NCI-H2196 treated with DMSO at 0.1 percent for 48 hours (cell line): ENCODE results near the gene CAMK1D.
"Not testable (repeated sequence)": the region's sequence is repeated elsewhere in the genome, so short reads cannot be mapped to it uniquely, and the experiment has no call there.

Experiments
- DNase-seq: peaks from one replicate; lab custom pipeline; 2025; ENCODE audit not compliant: unreplicated experiment; lab: John Stamatoyannopoulos, UW

CAMK1D gene

DNA sequence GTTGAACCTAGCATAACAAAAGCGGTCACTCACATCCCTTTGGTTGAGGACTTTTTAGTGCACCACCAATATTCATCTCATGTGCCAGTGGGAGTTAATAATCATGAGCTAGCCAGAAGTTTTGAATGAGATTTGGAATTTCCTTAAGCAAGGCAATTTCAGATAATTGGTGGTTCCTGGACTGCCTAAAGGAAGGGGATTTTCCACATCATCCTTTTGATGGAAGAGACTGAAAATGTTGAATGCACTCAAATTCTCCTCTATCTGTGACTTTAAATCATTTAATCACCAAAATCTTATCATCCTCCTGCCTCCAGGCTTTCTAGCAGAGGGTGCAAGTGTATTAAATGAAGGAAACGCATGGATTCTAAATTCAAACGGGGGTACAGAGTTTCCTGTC lies 391.5 kb downstream of the CAMK1D start:
- no peak for DNase-seq

- no peak for DNase-seq
Measured at GRCh38 chr10:12741360-12741804, 392.0 kb downstream of the CAMK1D start.

GRCh38 chr10:12742771-12743170 lies 393.4 kb downstream of the CAMK1D start:
- no peak for DNase-seq

GRCh38 chr10:12743466-12743865 lies 394.1 kb downstream of the CAMK1D start:
- DNase-seq = not testable (repeated sequence)

GRCh38 chr10:12743941-12744340 lies 394.6 kb downstream of the CAMK1D start:
- no peak for DNase-seq

GRCh38 chr10:12748186-12748585 lies 398.8 kb downstream of the CAMK1D start:
- DNase-seq = no peak

DNA sequence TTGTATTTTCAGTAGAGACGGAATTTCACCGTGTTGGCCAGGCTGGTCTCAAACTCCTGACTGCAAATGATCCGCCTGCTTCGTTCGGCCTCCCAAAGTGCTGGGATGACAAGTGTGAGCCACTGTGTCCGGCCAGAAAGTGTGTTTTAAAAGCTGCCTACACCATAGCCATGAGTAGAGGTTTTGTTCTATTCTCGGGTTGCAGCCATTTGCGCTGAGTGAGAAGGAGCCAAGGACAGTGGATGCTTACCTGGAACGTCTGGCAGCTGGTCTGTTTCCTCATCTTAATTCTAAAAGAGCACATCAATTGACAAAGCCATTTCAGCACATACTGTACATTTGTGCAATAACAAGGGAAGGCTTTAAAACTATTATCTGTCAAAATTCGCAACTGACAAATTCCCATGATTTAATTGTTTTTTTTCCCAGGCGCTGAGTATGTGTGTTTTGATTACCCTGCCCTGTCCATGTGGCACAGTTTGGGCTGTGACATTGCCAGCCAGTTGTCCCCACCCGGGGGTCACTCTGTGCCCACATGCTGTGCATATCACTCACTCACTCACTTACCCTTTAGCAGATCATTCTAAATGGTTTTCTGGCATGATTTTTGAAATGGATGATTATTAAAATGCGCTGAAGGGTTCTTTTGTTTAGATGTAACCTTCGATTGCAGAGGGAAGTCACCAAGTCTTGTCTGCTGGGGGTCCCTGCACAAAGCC lies 400.6 kb downstream of the CAMK1D start:
- no peak for DNase-seq

DNA sequence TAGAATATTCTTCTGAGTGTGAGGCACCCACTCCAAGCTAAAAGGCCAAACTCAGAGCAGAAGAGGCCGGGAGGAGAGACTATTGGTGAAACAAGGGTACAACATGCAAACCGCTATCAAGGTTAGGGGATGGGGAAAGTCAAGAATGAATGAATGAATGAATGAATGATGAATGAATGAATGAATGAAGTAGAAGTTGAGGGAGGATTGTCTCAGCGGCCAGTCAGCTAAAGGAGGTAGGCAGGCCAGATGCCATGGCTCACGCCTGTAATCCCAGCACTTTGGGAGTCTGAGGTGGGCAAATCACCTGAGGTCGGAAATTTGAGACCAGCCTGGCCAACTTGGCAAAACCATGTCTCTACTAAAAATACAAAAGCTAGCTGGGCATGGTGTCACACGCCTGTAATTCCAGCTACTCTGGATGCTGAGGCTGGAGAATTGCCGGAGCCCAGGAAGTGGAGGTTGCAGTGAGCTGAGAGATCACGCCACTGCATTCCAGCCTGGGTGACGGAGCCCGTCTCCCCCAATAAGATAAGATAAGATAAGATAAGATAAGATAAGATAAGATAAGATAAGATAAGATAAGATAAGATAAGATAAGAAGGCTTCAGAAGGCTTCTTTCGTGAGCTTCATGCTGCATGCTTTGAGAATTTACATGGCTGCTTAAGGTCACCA lies 401.3 kb downstream of the CAMK1D start:
- DNase-seq = no peak

- DNase-seq = no peak
Measured at GRCh38 chr10:12755075-12755474, 405.7 kb downstream of the CAMK1D start.

GRCh38 chr10:12757351-12757750 lies 408.0 kb downstream of the CAMK1D start:
- DNase-seq = no peak

DNA sequence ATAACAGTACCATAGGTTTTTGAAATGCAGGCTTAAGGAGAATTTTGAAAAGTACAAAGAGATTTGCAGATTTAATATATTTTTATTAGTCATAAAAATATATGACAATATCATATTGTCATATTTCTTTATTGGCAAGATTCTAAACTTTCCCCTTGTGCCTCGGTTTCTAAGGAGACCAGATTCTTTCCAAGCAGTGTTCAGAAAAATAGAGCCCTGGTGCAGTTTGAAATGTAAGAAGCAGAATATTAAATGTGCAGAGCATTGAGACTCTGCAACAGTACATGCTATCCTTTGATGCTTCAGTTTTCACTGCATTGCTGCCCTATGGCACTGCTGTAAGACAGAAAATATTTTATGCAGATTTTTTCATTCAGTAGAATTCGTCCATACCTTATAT lies 408.9 kb downstream of the CAMK1D start:
- DNase-seq = no peak

- no peak for DNase-seq
Measured at GRCh38 chr10:12766223-12766622, 416.9 kb downstream of the CAMK1D start.

DNA sequence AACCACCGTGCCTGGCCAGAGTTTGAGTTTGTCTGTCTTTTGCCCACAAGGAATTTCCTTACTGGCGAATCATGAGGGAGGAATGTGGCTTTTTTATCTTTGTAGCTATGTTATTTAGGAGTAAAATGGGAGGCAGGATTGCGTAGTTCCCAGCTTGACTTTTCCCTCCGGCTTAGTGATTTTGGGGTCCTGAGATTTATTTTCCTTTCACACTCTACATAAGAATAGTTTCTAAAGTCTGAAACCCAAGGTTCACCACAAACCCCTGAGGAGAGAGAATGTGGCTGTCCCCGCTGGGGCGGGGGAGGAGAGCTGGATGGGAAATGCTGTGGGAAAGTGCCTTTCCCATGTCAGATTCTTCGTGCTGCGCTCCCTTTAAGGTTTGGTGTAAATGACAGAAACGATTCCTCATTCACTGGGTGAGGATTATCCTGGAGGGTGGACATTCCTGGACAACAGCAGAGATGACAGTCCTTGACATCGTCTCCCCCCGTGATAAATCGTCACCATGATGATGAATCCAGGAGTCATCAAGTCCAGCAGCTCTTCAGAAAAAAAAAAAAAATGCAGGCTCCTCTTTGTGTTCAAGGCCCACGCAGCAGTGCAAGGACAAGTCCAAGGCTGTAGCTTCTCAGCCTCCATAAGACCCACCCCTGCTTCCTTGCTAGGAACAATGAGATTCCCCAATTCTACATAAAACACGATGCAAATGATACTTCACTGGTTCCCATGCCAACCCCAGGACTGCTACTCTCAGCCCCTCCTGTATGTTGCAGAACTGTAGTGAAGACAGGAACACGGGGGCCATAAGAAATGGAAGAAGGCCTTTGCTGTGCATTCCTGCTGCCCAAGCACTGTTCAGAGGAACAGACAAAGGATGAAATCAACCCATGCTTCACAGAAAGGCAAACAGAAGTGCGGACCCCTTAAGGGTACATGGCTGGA lies 419.1 kb downstream of the CAMK1D start:
- no peak for DNase-seq

DNA sequence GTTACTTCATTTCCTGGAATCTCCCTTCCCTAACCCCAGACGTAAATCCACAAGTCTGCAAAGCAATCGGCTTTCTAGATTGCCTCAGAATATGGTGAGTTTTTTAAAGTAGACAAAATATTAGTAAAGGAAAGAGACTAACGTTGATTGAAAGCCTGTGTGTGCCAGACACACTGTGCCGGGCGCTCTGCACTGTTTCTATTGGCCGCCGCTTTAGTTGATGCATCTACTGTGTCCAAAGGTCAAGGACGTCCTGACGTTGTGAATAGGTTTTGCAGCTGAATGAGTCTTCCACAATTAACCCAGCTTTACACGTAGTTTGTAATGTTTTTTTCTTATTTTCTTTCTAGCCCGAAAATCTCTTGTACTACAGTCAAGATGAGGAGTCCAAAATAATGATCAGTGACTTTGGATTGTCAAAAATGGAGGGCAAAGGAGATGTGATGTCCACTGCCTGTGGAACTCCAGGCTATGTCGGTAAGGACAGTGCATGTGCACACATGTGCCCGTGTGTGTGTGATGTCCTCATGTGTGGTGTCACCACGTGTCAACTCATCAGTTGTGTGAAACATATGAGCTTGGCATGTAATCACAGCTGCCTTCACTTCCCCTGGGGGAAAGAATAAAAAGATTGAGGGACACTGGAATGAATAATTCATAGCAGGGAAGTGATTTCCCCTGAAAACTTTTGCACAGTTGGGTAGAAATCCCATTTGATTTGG lies 420.1 kb downstream of the CAMK1D start:
- DNase-seq = no peak

DNA sequence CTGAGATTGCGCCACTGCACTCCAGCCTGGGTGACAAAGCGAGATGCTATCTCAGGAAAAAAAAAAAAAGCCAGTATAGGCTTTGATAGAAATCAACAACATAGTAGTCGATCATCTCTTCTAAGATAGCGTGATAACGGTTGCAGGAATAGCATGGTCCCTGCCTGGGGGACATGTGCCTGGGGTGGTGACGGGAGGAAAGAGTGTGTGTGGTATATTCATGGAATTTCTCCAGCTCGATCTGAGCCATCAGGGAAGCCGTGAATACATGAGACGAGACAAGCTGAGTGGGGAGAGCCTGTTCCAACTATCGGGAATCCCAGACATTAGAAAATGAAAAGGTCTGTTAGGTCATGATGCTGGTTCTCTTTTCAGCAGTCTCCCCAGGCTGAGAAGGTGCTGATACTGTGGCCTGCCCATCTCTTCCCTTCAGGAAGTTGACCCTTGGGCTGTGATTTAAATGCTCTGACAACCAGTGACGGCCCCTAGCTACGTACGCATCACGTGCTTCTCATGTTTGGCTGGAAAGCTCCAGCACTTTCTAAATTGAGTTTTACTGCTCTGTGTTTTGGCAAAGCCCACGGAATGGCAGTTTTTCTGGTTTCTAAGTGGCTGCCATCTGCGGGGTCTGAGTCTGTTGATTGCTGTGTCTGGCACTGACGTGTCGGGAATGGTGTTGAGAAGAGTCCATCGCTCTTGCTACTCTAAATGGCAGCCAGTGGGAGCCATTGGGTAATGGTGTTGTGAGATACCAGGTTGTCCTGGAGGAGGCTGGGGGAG lies 422.8 kb downstream of the CAMK1D start:
- DNase-seq = no peak

- DNase-seq = no peak
Measured at GRCh38 chr10:12772797-12773587, 423.6 kb downstream of the CAMK1D start.

- no peak for DNase-seq
Measured at GRCh38 chr10:12774204-12774894, 425.0 kb downstream of the CAMK1D start.

DNA sequence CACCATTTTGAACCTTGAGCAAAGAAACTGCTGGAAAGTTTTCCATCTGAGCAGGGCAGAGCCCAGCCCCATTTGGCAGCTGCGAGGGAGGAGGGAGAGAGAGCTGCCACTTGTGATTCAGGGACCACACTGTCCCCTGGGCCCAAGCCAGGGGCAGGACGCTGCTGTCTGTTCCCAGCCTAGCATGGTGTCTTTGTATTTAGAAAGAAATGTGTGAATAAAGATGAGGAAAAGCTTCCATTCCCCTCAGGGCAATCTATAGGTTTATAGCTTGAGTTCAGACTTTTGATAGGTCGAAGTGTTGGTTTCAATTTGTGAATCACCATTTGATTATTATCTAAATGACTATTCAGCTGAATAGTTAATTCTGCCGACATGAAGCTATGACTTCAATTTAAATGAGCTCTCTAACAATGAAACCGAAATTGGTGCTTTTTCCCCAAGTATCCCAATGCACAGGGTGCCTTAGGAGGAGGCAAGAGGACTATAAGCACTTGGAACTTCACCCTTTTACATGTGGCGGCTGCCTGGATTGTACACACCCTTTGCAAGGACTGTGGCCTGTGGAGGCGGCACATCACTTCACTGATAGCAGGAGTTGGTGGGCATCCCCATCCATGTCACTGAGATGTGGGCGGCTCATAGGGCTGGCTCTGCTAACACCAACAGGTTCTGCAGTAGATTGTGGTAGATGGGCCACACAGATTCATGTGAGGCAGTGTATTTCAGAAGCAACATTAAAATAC lies 428.7 kb downstream of the CAMK1D start:
- DNase-seq = no peak
